GM21526 (cell line): ENCODE data around the gene KRIT1.

Source experiments
- ATAC-seq: cut with Tn5 transposase; IDR thresholded peaks from one replicate; pipeline ENCODE4 v1.9.1; 2021; ENCODE audit warnings: moderate library complexity; ENCODE audit not compliant: unreplicated experiment, low FRiP score

The KRIT1 gene

DNA sequence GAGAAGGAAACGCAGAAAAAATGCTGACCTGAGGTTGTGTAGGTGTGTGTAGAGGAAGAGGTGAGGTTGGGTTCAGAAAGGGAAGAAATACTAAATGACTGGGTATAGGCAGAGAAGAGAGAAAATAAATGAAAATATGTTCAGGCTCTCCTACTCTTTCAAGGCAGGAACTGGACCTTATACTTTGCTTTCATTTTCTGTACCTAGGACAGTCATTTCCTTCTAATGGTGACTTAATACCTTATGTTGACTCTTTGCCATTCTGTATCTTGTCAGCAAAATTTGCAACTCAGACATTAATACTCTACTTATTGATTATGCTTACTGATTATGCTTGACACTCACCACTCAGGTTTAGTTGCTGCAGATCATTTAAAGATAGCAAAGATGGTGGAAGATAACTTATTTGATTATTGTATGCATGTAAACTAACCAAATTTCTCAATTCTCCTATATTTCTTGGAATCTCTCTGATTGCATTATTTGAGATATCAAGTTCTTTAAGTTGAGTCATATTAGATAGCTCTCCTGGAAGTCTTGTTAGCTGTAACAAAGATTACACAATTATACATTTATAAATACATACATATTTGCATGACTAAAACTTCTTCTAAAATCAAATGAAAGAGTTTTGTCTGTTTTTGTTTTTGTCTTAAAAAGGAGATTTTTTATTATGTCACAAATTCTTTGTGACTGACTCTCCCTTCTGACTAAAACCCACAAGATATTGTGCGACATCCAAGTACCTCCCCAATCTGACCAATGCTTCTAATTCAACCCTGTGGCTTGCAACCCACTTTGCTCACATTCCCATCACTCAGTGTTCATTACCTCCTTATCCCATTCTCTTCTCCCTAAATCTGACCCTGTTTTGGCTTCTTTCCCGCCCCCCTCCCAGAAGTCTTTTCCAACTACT is 86.8 kb downstream of the KRIT1 start:
- no peak for ATAC-seq

- no peak for ATAC-seq
Observed at GRCh38 chr7:92156990-92157389, 88.7 kb downstream of the KRIT1 start.

DNA sequence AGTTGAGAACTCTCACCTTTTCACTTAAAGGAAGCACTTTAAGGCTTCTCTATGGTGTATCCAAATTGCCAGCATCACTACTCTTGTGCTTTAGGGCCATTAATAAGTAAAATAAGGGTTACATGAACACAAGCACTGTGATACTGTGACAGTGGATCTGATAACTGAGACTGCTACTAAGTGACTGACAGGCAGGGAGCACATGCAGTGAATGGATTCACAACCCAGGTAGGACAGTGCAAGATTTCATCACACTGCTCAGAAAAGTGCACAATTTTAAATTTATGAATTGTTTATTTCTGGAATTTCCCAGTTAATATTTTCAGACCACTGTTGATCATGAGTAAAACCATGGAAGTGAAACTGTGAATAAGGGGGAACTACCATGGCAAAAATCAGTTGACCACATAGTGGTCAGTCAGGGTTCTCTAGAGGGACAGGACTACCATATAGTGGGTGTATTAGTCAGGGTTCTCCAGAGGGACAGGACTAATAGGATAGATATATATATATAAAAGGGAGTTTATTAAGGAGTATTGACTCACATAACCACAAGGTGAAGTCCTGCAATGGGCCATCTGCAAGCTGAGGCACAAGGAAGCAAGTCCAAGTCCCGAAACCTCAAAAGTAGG is 90.5 kb downstream of the KRIT1 start:
- no peak for ATAC-seq

DNA sequence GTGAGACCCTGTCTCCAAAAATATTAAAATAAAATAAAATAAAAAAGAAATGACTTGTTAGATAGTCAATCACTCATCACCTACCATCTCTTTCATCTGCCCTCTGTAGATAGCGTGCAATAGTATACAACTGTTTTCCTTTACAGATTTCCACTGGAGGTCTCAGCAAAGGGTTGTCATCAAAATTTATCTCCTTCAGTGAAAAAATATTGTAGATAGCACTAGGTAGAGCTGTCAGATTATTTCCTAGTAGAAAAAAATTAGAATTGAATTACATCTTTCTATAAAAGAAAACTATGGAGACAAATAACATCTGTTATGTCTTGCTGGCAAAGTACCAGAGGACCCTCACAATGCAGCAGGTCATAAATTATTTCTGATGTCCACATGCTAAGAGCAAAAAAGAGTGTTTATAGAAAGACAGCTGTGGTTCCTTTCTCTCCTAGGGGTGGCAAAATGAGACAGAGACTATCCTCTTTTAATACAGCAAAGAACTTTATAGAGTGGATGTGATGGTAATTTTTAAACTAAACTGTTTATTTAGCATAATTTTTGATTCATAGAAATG is 95.2 kb downstream of the KRIT1 start:
- no peak for ATAC-seq

- no peak for ATAC-seq
Observed at GRCh38 chr7:92149736-92150239, 95.9 kb downstream of the KRIT1 start.
